ENCODE data around the gene ADAT3.

ADAT3 gene

DNA sequence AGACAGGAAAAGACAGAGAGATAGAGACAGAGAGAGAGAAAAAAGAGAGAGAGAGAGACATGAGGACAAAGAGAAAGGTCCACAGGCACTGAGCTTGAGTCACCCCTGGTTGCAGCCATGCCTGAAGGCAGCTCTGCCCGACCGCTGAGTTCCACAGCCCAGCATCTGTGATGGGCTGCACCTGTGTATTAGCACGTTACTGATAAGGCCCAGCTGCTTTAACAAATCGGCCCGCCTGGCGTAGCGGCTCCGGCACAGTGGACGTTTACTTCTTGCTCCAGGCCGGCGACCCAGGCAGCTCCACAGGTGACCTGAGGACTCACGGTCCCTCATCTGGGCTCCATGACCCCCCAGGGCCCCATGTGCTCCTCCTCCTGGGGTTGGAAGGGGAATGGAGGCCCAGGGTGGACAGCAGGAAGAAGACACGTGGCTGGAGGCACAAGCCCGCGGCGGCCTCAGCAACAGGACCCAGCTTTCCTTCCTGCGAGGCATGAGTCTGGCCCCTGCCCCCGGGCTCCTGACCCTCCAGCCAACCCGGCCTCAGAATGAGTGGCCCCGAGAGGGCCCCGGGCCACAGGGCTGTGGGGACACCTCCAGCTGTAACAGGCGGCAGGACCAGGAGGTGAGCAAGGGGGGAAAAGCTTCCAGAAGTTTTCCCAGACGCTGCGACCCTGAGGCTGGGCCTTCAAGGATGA, 31.9 kb downstream of the ADAT3 start:
- in situ Hi-C loops (cut with HindIII; ENCODE audit: low sequenced_read_pairs) = no loop called here

DNA sequence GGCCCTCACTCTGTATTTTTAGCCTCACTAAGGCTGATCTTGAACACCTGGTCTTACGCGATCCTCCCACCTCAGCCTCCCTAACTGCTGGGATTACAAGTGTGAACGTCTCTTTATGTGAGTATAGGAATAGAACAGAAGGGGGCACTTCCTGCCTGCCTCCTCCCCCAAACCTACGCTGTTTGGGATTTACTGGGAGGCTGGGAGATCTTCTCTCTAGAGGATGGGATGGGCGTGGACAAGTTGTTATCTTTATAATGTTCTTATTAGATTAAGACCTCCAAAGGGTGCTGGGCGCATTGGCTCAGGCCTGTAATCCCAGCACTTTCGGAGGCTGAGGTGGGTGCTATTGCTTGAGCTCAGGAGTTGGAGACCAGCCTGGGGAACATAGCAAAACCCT, 32.9 kb downstream of the ADAT3 start:
- in situ Hi-C loops (cut with HindIII; ENCODE audit: low sequenced_read_pairs) = no loop called here

DNA sequence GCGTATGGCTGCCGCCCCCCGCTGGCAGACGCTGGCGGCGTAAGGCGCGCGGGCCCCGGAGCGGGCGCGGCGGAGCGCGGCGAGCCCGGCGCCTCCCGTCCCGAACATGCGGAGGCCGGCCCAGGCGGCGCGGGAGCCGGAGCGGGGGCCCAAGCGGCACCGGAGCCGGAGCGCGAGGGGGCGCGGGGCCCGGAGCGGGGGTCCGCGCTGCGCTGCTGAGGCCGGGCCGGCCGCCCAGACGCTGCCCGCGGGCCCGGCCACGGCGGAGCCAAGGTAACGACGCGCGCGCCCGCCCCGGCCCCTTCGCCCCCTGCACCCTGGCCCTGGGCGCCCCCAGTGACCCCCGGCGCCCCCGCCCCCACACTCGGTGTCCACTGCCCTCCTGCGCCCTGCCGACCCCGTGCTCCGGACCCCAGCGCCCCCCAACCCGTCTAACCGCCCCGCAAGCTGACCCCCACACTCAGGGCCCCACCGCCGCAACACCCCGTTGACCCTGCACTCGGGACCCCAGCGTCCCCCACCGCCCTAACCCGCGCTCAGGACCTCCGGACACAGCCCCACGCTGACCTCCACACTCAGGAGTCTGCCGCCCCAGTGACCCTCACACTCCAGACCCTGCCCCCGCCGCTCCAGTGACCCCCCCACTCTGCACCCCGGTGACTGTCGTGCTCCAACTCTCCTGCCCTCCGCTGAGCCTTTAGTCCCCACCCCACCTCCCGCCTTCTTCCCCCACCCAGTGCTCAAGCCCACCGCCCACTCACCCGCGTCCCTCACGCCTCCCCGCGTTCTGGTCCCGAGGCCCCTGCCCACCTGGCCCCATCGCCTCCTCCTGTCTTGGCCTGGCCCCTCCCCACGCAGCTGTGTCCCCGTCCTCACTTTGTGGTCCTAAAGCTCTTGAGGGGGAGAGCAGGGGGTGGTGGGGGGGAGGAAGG, 36.2 kb downstream of the ADAT3 start, which contains the start of gene CSNK1G2:
Gene CSNK1G2, plus strand, starts transcription at position 27 of the 932 bp plus-strand sequence. CDS start 28,601 bp downstream, outside the sequence.
- in situ Hi-C loops (cut with HindIII; ENCODE audit: low sequenced_read_pairs) = no loop called here

DNA sequence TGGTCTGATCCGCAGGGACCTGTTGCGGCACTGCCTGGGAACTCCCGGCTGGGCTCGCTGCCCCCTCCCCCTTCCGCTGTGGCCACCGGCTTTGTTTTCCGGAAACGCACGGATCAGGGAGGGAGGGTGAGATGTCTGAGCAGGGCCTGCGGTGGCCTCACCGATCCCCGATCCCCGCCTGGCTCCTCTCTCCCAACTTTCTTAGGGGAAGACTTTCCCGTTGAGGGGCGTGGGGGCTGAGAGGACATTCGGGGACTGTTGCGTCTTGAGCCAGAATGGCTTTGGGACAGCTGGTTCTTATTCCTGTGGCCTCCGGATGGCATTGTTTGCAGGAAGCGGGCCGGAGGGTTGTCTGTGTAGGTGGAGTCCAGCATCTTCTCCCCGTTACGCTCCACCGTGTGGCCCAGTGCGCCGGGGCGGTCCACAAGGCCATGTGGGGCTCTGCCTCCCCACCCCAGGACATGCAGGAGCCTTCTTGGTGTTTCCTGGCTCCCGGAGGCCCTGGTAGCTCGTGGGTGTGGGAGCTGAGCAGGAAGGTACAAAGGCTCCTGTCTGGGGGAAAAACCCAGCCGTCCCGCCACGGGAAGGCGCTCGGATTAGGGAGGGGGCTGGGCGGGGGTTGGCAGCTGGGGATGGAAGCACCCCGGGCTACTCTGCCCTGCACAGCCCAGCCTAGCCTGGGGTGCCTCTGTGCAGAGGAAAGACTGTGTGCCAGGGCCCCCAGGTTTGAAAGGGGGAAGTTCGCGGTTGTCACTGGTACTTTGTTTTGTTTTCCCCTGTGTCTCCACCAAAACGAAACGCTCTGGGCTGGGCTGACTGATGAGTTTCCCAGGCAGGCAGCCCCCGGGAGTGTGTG, 37.1 kb downstream of the ADAT3 start:
- in situ Hi-C loops (cut with HindIII; ENCODE audit: low sequenced_read_pairs) = no loop called here

DNA sequence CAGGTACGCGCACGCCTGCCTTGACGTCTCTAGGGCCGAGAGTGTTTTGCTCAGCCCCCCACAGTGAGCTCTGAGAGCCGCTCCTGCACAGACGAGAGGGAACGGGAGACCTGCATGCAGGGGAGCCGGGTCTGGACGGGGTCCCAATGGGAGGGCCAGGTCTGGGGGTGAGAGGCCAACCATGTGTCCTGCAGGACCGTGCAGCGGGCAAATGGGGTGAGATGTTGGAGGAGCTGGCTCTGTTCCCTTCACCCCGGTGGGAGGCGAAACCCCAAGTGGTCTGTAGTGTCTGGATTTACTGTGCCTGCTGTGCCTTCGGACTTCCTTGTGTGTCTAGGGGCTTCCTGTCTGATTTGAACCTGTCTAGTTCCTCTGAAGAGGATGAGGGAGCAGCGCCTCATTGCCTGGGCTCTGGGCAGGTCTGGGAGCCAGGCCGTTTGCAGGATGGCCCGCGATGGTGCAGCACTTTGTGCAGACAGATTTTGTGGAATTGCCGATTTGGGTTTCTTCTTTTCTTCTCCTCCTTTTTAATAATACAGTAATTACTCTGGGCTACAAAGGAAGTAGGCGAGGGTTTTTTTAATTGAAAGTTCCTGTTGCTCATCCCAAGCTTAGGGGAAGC, 37.8 kb downstream of the ADAT3 start:
- in situ Hi-C loops (cut with HindIII; ENCODE audit: low sequenced_read_pairs) = no loop called here

DNA sequence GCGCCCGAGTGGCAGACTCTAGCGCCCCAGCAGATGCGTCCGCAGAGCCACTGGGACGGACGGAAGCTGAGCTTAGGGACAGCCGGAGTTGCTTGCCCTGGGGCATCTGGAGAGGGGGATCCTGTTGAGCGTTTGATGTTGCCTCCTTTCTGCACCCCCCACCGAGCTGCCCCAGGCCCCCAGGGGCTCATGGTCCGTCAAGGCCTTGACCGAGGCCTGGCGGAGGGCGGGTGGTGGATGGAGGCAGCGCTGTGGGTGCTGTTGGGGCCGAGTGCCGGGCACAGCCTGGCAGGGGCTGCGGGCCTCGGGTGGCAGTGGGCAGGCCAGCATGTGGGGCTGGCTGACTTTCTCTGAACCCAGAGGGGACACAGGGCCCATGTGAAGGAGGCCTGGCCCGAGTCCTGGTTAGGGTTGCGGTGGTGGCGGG, 38.5 kb downstream of the ADAT3 start:
- in situ Hi-C loops (cut with HindIII; ENCODE audit: low sequenced_read_pairs) = no loop called here

DNA sequence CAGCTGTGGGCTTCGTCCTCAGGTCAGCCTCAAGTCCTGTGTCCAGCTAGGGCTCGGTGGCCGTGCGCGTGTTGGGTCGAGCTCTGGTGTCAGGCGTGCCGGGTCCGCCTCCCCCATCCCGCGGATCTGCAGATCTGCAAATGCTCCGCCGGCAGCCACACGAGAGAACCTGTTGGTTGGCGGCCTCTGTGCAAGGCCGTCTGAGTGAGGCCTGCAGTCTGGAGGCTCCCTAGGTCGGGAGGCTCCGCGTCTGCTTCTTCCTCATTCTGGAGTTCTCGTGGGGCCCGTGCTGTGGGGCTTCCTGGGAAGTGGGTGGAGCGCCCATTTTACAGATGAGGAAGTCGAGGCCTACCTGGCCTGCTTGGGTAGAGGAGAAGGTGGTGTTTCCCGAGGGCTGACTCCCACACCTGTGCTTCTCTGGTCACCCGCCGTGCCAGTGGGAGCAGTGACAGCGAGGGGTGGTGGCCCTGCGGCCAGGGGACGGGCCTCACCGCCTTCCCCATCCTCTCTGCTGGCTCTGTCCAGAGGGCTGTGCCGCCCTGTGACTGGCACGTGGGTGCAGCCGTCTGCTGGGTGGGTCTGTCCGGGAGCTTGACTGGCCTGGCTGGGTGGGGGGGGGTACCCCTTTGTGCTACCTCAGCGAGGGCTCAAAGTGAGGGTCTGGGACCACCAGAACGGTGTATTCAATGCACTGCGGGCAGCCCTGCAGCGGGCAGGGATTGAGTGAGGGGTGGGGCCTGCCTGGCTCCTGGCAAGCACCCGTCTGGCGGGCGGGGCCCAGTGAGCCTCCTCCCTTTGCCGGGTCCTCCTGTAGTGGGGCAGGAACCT, 39.1 kb downstream of the ADAT3 start:
- in situ Hi-C loops (cut with HindIII; ENCODE audit: low sequenced_read_pairs) = no loop called here

DNA sequence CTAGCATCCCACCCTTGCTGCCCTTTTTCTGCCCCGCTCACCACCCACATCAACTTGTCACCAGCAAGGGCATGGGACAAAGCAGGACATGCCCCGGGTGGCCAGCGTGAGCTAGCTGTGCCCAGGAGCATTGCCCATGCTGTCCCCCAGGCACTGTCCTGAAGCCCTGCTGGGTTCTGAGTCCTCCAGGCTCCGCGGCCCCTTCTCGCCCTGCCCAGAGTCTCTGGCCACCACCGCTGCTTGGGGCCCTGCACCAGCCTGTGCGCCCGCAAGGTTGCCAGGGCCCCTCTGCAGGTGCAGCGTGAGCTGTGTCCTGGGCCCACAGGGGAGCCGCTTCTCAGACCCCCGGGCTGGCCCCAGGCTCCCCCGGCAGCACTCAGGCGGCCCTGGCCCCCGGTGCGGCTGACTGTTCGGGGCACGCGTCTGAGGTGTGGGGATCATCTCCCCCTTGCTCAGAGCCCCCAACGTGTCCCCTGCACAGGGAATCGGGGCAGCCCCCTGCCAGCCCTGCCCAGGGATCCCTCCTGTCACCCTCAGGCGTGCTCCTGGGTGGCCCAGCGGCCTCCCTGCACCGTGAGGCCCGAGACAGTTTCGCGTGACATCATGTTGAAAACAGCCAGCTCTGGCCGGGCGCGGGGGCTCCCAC, 39.8 kb downstream of the ADAT3 start:
- in situ Hi-C loops (cut with HindIII; ENCODE audit: low sequenced_read_pairs) = no loop called here

DNA sequence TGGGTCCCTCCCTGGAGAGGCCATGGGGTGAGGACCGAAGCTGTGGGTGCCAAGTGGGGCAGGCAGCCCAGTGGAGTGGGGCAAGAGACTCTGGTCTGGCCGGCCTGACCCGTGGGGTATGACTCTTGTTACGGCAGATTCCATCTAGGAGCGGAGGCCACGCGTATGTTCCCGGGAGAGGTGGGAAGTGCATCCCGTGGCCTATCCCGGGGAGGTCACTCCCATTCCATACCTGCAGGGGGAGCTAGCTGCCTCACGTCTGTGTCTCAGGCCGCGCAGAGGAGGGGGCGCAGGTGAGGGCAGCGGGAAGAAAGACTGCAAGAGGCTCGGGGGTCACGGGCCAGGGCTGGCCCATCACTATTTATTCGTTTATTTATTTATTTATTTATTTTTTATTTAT, 40.7 kb downstream of the ADAT3 start:
- in situ Hi-C loops (cut with HindIII; ENCODE audit: low sequenced_read_pairs) = no loop called here

DNA sequence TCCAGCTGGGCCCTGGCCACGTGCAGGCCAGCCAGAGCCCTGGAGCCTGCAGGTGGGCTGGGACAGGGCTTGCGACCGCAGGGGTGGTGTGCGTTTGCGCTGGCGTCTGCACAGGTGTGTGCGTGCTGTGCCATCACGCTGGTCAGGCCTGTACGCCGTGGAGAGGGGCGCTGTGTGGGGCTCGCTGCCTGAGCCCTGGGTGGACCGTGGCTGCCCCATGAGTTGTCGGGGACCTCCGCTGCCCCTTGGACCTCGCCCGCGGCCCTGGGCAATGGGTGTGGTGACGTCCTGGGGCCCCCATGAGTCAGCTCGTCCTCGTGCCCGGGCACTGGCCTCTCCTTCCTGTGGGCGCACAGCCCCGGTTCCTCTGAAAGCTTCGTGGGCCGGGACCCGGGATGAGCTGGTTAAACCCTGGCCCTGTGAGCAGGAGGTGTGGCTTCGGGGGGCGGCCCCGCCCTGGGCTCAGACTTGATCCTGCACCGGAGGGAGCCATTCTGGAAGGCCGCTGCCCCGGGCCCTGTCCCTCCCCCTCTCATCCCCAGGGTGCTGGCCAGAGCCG, 42.5 kb downstream of the ADAT3 start:
- in situ Hi-C loops (cut with HindIII; ENCODE audit: low sequenced_read_pairs) = no loop called here

DNA sequence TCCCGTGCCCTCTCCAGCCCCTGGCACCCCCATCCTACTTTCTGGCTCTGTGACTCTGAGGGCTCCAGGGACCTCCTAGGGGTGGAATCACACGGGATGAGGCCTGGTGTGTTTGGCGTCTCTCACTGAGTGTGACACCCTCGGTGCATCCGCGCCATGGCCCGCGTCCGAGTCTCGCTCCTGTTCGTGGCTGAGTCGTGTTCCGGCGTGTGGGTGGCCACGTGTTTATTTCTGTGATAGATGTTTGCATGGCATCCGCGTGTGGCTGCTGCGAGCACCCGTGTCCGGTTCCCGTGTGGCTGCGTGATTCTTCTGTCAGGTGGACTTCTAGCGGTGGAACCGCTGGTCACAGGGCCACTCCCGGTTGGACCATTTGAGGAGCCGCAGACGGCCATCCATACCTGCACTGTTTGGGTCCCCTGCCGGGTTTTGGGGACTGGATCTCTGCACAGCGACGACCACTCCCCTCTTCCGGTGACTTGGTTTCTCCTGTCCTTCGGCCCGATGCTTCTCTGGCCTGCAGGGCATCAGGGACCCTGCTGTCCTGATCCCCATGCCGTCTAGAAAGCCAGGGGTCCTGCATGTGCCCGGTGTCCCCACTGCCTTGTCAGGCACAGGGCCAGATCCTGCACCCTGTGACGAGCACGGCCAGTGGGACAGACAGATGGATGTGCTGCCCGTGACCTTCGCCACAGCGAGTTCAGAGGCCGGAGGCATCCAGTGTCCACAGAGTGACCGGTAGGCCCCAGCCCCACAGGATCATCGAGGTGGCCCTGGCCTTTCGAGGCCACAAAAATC, 44.3 kb downstream of the ADAT3 start:
- in situ Hi-C loops (cut with HindIII; ENCODE audit: low sequenced_read_pairs) = no loop called here

DNA sequence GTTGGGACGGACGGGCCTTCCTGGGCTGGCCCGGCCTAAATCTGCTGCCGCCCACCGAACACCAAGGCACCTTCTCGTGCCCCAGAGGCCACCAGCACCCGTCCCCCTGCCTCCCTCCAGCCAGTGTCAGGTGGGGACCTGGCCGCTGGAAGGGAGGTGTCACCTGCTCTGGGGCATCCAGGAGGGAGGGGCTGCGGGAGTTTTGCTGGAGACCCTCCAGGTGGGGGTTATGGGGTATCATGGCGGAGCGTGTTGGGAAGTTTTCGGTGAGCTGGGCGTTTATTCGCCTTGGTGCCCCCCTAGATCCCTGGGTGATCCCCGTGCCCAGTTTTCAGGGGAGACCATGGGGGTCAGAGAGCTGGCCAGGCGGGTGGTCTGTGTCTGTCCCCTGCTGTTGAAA, 45.4 kb downstream of the ADAT3 start:
- in situ Hi-C loops (cut with HindIII; ENCODE audit: low sequenced_read_pairs) = no loop called here

DNA sequence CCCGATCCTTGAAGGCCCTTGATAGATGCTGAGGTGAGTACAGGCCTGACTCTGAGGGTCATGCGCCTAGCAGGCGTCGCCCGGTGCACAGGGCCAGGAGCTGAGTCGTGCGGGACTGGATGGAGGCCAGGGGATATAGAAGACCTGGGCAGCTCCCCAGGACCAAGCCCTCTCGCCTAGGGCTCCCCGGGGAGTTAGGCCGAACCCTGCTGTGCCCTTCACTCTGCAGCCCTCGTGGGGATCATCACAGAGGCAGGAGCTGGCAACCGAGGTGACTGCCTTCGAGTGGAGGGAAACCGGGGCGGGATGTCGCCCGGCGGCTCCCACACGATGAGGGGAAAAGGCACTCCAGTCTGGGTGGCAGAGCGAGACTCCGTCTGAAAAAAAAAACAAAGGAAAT, 47.4 kb downstream of the ADAT3 start:
- in situ Hi-C loops (cut with HindIII; ENCODE audit: low sequenced_read_pairs) = no loop called here

DNA sequence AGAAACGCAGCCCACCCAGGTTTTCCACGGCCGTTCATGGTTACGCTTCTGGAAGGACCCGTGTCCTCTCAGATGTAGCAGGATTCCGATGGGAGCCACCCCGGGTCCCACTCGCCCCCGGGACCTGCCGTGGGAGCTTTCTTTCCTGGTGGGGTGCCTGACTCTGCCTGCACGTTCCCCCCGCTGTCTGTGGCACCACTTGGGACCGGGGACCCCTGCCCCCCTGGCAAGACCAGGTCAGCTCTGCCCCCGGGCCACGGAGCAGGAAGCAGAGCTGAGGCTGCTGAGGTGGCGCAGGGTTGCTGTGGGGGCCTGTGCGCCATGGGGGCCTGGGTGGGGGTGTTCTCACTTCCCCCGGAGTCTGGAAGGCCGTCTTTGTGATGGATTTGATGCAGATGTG, 47.8 kb downstream of the ADAT3 start:
- in situ Hi-C loops (cut with HindIII; ENCODE audit: low sequenced_read_pairs) = no loop called here

DNA sequence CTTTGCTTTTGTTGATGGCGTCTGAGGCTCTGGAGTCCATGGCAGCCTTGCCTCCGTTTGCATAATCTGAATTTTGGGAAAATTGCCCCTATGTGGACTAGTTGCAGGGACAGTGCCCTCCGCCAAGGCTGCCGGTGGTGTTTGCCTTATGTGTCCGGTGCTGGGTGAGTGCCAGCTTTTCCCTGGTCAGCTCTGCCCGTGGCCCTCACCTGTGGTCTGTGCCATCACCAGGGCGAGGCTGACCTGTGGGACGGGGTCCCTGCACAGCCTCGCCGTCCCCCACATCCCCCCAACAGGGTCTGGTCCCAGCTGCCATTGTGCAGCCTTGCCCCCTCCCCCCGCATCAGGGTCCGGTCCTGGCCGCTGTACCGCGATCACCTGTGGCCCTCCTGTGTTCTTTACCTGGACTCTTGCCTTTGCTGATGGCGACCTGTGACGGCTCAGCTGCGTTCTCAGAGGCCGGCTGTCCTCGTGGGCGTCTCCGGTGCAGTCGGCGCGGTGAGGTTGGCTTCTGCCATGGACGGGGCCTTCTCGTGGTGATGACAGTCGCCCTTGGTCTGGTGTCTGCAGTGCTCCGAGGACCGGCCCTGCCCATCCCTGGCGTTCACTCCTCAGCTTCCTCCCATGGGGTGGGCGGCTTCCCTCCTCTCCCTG, 48.4 kb downstream of the ADAT3 start:
- in situ Hi-C loops (cut with HindIII; ENCODE audit: low sequenced_read_pairs) = no loop called here

DNA sequence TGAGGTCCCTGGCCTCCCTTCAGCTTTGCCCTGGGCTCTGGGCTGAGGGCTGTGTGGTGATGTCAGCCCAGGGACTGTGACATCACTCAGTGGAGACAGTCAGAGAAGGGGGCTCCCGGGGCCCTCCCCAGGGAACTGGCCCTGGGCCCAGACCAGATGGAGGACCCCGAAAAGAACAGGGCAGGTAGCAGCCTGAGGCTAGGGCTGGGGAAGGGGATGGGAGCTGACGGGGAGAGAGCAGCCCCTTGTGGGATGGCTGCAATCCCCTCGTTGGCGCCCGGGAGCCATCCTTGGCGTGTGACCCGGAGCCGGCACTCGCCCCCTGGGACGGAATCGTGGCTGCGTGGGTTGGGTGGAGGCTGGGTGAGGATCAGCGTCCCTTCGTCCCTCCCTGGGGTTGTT, 49.3 kb downstream of the ADAT3 start:
- in situ Hi-C loops (cut with HindIII; ENCODE audit: low sequenced_read_pairs) = no loop called here

DNA sequence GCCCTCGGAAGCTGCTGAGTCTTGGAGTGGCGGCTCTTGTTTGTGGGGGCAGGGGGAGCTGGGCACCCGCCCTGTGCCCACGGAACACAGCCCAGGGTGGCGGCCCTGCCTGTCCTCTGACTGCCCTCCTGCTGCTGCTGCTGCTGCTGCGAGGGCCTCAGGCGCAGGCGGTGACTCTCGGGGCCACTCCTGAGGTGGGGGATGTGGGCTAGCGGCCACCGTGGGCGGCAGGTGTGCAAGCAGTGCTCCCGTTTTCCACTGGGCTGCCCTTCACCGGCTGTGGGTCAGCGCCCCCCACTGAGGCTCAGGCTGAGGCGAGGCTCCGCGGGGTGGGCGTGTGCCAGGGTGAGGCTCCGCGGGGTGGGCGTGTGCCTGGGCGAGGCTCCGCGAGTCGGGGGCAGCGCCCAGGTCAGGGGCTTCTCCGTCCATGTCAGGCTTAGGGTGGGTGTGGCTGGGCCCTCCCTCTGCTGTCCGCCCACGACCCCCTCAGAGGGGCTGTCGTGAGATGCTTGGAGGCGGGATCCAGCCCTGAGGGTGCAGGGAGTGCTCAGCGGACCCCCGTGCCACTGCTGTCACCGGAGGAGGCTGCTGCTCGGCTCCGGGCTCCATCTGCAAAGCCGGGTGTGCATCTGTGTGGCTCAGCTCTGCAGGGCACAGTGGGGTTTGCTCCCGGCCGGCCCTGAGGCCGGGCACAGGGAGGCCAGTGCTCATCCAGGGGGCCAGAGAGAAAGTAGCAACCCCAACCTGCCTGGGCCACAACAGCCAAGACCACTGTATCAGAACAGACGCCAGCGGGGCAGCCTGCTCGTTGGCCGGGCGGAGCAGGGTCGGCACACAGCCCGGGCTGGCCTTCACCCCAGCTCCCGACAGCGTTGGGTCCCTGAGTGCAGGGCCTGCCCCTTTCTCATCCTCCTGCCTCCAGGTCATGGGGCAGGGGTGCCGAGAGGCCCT, 50.2 kb downstream of the ADAT3 start:
- in situ Hi-C loops (cut with HindIII; ENCODE audit: low sequenced_read_pairs) = no loop called here
